Vagina (tissue), 2 donors: ENCODE measurements around the gene KDM4C. TPM values are rescaled to one million over a fixed set of nuclear protein-coding genes. Genes with fewer than 3 reads are reported as not detected.
A peak's percentile ranks its signal among the peaks of the same experiment; 100 is the strongest.

Experiments
- DNase-seq, 2 donors: peaks; one replicate each; pipeline ENCODE4 v3.0.0-alpha.2; 2017; ENCODE audit errors: extremely low spot score in 2 of 2
- H3K27ac ChIP-seq: fragments of 200-600 bp; sonication (generic); one replicate; pipeline ENCODE4 v1.5.1; 2019
- H3K27me3 ChIP-seq: fragments of 200-600 bp; sonication (generic); one replicate; pipeline ENCODE4 v1.5.1; 2019
- H3K36me3 ChIP-seq, 2 donors: fragments of 200-600 bp; sonication (generic); one replicate each; pipeline ENCODE4 v1.5.1; 2017 to 2019
- H3K4me1 ChIP-seq: fragments of 200-600 bp; sonication (generic); one replicate; pipeline ENCODE4 v1.5.1; 2019
- H3K4me3 ChIP-seq, 2 donors: fragments of 200-600 bp; sonication (generic); 1 replicate in 1 of 2; 2 replicates in 1 of 2; pipeline ENCODE4 v1.5.1; 2016 to 2019
- H3K9me3 ChIP-seq: fragments of 200-600 bp; sonication (generic); one replicate; pipeline ENCODE4 v1.5.1; 2019
- POLR2A ChIP-seq, 2 donors: fragments of 450-650 bp; IDR thresholded peaks; one replicate each; pipeline ENCODE4 v1.6.1; 2017; ENCODE audit warnings: antibody characterized with exemption in 2 of 2, mild to moderate bottlenecking in 2 of 2, moderate library complexity in 2 of 2
- POLR2AphosphoS5 ChIP-seq, 2 donors: sonication (generic); formaldehyde crosslinking; IDR thresholded peaks; one replicate each; pipeline ENCODE4 v1.9.0; 2017; ENCODE audit warnings: antibody characterized with exemption in 2 of 2, mild to moderate bottlenecking in 2 of 2, low read depth in 1 of 2; ENCODE audit not compliant: insufficient read depth in 1 of 2
- intact Hi-C: fragments of 100-400 bp; cut with DNase I; formaldehyde crosslinking; loops from one replicate; pipeline ENCODE4 v1.15.1; 2023
- total RNA-seq: library from RNA; depleted of rRNA; stranded (reverse); fragments of >200 nt; gene quantifications from one replicate; pipeline ENCODE4 v1.2.3, GENCODE V29; 2016
- TF ChIP-seq, protein P1 (sequence below), 3 experiments: fragments of 450-650 bp in 2 of 3; fragments of 200-600 bp in 1 of 3; sonication (generic) in 1 of 3; IDR thresholded peaks; one replicate each; pipeline ENCODE4 v1.5.1; 2017 to 2019; ENCODE audit warnings: antibody characterized with exemption in 3 of 3, mild to moderate bottlenecking in 2 of 3, moderate library complexity in 2 of 3

Gene KDM4C
- total RNA-seq, 1 donor from 2014 or later: 35.6 TPM

GRCh38 chr9:6942406-6942805 is 184.6 kb downstream of the KDM4C start:
- intact Hi-C loops: loop anchor here (10.0 kb wide), 1 partner anchor 1498 kb away; no protein-coding TSS in a partner anchor
- no peaks in the 10 kb centered on the region for H3K27me3 ChIP-seq
- no peak overlapping the region for H3K4me3 ChIP-seq
- no peaks in the 10 kb centered on the region for H3K36me3 ChIP-seq
- H3K4me1 ChIP-seq: peaks cover 33% of the 10 kb centered on the region
- no peak for DNase-seq
- H3K9me3 ChIP-seq: no peaks in the 10 kb centered on the region
- TF ChIP-seq, protein P1, sequence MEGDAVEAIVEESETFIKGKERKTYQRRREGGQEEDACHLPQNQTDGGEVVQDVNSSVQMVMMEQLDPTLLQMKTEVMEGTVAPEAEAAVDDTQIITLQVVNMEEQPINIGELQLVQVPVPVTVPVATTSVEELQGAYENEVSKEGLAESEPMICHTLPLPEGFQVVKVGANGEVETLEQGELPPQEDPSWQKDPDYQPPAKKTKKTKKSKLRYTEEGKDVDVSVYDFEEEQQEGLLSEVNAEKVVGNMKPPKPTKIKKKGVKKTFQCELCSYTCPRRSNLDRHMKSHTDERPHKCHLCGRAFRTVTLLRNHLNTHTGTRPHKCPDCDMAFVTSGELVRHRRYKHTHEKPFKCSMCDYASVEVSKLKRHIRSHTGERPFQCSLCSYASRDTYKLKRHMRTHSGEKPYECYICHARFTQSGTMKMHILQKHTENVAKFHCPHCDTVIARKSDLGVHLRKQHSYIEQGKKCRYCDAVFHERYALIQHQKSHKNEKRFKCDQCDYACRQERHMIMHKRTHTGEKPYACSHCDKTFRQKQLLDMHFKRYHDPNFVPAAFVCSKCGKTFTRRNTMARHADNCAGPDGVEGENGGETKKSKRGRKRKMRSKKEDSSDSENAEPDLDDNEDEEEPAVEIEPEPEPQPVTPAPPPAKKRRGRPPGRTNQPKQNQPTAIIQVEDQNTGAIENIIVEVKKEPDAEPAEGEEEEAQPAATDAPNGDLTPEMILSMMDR (IDR thresholded peaks at IDR 0.05): no peak
- TF ChIP-seq POLR2A (IDR thresholded peaks at IDR 0.05) (no peak), POLR2AphosphoS5 (IDR thresholded peaks at IDR 0.05; ENCODE audit: insufficient read depth in 1 of 2, low read depth in 1 of 2) (no peak)
- no peak overlapping the region for H3K27ac ChIP-seq

DNA sequence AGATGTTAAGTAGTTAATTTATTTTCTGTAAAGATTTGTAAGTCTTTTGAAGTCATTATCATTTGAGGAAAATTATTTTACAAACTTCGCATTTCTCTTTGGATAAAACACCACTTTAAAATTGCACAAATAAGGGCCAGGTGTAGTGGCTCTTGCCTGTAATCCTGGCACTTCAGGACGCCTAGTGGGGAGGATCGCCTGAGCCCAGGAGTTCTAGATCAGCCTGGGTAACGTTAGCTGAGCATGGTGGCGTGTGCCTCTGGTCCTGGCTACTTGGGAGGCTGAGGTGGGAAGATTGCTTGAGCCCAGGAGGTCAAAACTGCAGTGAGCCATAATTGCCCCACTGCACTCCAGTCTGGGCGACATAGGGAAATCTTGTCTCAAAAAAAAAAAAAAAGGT is 185.5 kb downstream of the KDM4C start:
- Histone ChIP-seq H3K4me1 (peaks cover 24% of the 10 kb centered on the region), H3K9me3 (no peaks in the 10 kb centered on the region), H3K27me3 (no peaks in the 10 kb centered on the region), H3K36me3 (no peaks in the 10 kb centered on the region), H3K27ac (no peak overlapping the region), H3K4me3 (no peak overlapping the region)
- TF ChIP-seq POLR2A (IDR thresholded peaks at IDR 0.05) (no peak), POLR2AphosphoS5 (IDR thresholded peaks at IDR 0.05; ENCODE audit: insufficient read depth in 1 of 2, low read depth in 1 of 2) (no peak)
- TF ChIP-seq, protein P1 (IDR thresholded peaks at IDR 0.05): no peak
- DNase-seq: no peak
- intact Hi-C loops: loop anchor here (10.0 kb wide), 1 partner anchor 1498 kb away; no protein-coding TSS in a partner anchor

DNA sequence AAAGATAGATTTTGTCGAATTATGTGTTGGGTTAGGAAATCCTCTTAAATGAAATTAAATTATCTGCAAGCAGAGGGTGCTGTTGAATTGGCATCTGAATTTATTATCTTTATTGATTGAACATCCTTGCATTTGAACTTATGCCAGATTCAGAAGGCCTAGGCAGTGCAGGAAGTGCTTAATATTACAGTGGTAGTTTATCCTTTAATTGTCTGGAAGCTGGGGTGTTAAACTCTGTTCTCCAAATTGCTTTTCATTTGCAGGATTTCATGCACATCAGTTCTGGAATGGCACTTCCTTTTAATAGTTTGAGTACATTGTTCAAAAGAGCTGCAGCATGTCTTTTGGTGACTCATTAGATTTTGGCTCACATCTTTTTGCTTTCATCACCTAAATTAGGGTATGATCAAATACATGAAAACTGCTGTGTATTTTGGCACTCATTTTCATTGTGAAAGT is 186.3 kb downstream of the KDM4C start:
- intact Hi-C loops: loop anchor here (10.0 kb wide), 1 partner anchor 1499 kb away; no protein-coding TSS in a partner anchor
- no peaks in the 10 kb centered on the region for H3K27me3 ChIP-seq
- peak in 1 of 2 donors; percentile 13 for TF ChIP-seq POLR2AphosphoS5 (IDR thresholded peaks at IDR 0.05; ENCODE audit: insufficient read depth in 1 of 2, low read depth in 1 of 2)
- TF ChIP-seq, protein P1 (IDR thresholded peaks at IDR 0.05): no peak
- TF ChIP-seq POLR2A (IDR thresholded peaks at IDR 0.05): no peak
- no peaks in the 10 kb centered on the region for H3K9me3 ChIP-seq
- H3K4me1 ChIP-seq: peaks cover 17% of the 10 kb centered on the region
- H3K36me3 ChIP-seq: no peaks in the 10 kb centered on the region
- H3K27ac ChIP-seq: no peak overlapping the region
- H3K4me3 ChIP-seq: no peak overlapping the region
- no peak for DNase-seq

- TF ChIP-seq POLR2AphosphoS5 (IDR thresholded peaks at IDR 0.05; ENCODE audit: insufficient read depth in 1 of 2, low read depth in 1 of 2) (no peak), POLR2A (IDR thresholded peaks at IDR 0.05) (no peak)
- TF ChIP-seq, protein P1 (IDR thresholded peaks at IDR 0.05): no peak
- Histone ChIP-seq H3K4me1 (peaks cover 16% of the 10 kb centered on the region), H3K4me3 (no peak overlapping the region), H3K9me3 (no peaks in the 10 kb centered on the region), H3K27me3 (no peaks in the 10 kb centered on the region), H3K36me3 (no peaks in the 10 kb centered on the region), H3K27ac (no peak overlapping the region)
- intact Hi-C loops: loop anchor here (10.0 kb wide), 1 partner anchor 1500 kb away; no protein-coding TSS in a partner anchor
- DNase-seq: no peak
Observed at GRCh38 chr9:6944896-6945295, 187.1 kb downstream of the KDM4C start.

GRCh38 chr9:6945816-6946215 is 188.0 kb downstream of the KDM4C start:
- TF ChIP-seq, protein P1 (IDR thresholded peaks at IDR 0.05): no peak
- TF ChIP-seq POLR2AphosphoS5 (IDR thresholded peaks at IDR 0.05; ENCODE audit: insufficient read depth in 1 of 2, low read depth in 1 of 2) (no peak), POLR2A (IDR thresholded peaks at IDR 0.05) (no peak)

More at GRCh38 chr9:6945816-6946215, 188.0 kb downstream of the KDM4C start:
- Histone ChIP-seq H3K9me3 (no peaks in the 10 kb centered on the region), H3K27ac (no peak overlapping the region), H3K4me1 (peaks cover 16% of the 10 kb centered on the region), H3K27me3 (no peaks in the 10 kb centered on the region), H3K36me3 (no peaks in the 10 kb centered on the region), H3K4me3 (no peak overlapping the region)
- DNase-seq: no peak
- intact Hi-C loops: loop anchor here (10.0 kb wide), 1 partner anchor 1501 kb away; no protein-coding TSS in a partner anchor
